GM21526 (cell line): Measurements from ENCODE around the gene HYAL3.

Source experiments
- ATAC-seq: cut with Tn5 transposase; IDR thresholded peaks from one replicate; pipeline ENCODE4 v1.9.1; 2021; ENCODE audit warnings: moderate library complexity; ENCODE audit not compliant: unreplicated experiment, low FRiP score

HYAL3 gene

GRCh38 chr3:50331364-50331907 lies 32.2 kb upstream of the HYAL3 start:
- ATAC-seq, result no peak

DNA sequence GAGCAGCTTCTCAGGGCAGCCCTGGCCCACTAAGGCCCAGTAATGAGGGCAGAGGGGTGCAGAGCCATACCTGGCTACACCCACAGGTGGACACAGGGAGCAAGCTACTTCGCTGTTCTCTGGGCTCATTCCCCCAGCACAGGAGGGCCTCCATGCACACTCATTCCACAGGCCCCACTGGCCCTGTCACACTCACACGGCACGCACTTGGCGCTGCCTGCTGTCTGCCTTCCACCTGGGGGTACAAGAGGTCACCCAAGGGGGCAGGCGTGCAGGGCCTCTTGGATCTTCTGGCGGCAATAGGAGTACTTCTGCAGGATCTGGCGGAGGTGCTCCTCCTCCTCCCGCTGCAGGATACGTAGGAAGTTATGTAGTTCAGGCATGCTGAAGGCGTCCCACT lies 31.1 kb upstream of the HYAL3 start:
- no peak for ATAC-seq

- ATAC-seq, result peak; percentile 62
These were observed 28.9 kb upstream of the HYAL3 start, which contains the start of gene TUSC2 for GRCh38 chr3:50327943-50328691. TUSC2 (minus strand) TSS chr3:50328223; CDS start chr3:50328099, 124 bp downstream.

- no peak for ATAC-seq
These were observed 27.9 kb upstream of the HYAL3 start for GRCh38 chr3:50327129-50327528.

DNA sequence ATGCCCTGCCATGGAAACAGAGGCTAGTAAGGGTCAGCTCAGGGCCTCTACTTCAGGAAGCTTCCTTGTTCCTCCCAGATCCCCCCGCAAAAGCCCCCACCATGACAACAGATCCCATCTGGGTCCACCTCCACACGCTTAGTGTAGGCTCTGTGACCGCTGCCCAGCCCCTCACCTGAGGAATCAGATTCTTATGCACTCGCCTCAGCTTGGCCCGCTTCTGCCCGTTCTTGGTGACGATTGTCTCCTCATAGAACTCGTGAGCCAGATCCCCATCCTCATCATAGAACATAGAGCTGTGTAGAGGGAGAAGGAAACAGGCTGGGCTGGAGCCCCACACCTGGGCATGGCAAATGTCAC lies 27.0 kb upstream of the HYAL3 start:
- ATAC-seq, result no peak

DNA sequence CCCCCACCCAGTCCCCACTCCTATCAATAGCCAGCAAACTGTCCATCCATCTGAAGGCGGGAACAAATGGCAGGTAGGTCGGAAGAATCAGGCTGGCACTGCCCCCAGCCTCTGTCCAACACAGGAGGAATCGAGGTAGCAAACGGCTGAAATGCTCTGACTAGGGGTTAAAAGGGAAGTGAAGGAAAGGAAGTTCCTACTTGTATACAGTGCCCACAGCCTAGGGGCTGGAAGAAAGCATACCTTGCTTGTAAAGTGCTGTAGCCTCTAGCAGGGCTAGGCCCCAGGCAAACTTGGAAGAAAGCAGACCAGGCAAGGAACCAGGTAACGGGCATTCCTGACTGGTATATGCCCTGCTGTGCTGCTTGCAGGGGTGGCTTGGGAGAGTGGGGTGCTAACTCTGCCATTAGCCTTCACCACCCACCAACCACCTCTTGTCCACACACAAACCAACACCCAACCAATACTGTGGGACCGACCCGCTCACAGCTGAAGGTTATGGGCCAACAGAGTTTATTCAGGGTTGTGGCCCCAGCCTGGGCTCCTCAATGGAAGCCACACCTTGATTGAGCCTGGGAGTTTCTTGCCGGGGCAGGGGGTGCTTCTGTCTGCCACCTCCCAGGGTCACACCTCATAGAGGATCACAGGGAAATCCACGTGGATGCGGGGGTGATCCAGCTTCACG lies 26.4 kb upstream of the HYAL3 start:
- no peak for ATAC-seq

GRCh38 chr3:50325113-50325480 lies 25.9 kb upstream of the HYAL3 start:
- ATAC-seq, result no peak

DNA sequence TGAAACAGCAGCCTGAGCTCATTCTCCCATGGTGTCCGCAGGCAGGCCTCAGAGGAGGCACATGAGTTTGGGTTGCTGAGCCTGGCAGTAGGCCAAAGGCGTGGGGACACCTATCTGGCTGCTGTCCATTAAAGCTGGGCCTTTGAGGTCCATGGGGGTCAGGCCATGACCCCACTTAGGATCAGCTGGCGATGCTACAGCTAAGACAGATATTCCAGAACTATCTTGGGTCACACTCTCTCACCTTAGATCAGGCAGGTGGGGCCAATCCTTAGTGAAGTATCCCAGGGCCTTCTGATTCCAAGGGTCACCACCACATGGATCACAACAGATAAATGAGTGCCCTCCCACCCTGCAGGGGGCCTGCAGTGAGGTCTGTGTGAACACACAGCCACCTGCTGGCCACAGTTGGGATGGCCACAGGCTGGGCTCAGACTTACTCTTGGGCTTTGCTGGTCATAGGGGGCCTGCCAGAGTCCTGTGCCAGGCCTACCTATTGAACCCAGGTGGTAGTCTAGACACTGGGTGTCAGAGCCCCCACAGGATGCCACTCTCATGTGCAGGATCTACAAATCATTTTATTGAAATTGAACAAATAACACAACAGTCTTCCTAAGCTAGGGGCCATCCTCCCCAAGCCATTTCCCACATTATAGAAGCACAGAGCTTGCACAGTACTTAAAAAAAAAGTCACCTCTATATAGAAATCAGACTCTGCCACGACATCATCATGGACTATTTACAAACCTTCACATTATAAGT lies 25.3 kb upstream of the HYAL3 start:
- ATAC-seq, result no peak

GRCh38 chr3:50323614-50324199 lies 24.5 kb upstream of the HYAL3 start:
- ATAC-seq, result no peak

GRCh38 chr3:50323092-50323600 lies 23.9 kb upstream of the HYAL3 start:
- ATAC-seq, result no peak

GRCh38 chr3:50322386-50323091 lies 23.3 kb upstream of the HYAL3 start, which contains the start of gene HYAL2:
HYAL2 (minus strand) TSS chr3:50322745; CDS start chr3:50320489, 2,256 bp downstream.
- ATAC-seq, result no peak

GRCh38 chr3:50322115-50322385 lies 22.8 kb upstream of the HYAL3 start:
- ATAC-seq, result no peak

DNA sequence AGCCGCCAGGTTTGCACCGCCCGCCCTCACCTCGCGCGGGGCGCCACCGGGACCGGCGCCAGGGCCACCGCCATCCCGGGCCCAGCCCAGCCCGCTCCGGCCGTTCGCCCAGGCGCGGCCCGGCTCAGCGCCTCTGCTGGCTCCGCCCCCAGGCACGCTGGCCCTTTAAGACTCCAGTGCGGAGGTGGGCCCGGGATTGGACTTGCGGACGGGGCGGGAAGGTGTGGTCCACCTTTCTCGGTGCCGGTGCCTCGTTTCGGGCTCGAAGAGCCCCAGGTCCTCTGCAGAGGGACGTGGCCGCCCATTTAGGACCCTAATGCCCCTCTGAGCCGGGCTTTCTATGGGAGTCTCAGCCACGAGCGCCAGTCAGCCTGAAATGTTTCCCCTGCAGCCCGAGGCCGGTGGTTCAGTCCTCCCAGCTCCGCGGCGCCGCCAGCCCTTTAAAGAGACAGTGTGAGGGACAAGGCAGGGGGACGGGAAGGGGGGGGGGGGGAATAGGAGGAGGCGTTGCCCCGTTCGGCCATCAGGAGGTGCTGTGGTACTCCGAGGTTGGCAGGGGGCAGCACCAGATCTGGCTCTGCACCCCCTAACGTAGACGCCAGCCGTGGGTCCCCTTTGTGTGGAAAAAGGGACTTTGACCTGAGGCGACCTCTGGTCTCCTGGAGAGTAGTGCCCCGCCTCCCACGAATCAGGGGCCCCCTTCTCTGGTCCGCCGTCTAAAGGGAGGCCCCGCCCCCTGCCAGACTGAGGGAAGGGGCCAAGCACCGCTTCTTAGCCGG lies 22.3 kb upstream of the HYAL3 start:
- ATAC-seq, result peak; percentile 61

GRCh38 chr3:50320853-50321335 lies 21.7 kb upstream of the HYAL3 start:
- ATAC-seq, result peak; percentile 41

DNA sequence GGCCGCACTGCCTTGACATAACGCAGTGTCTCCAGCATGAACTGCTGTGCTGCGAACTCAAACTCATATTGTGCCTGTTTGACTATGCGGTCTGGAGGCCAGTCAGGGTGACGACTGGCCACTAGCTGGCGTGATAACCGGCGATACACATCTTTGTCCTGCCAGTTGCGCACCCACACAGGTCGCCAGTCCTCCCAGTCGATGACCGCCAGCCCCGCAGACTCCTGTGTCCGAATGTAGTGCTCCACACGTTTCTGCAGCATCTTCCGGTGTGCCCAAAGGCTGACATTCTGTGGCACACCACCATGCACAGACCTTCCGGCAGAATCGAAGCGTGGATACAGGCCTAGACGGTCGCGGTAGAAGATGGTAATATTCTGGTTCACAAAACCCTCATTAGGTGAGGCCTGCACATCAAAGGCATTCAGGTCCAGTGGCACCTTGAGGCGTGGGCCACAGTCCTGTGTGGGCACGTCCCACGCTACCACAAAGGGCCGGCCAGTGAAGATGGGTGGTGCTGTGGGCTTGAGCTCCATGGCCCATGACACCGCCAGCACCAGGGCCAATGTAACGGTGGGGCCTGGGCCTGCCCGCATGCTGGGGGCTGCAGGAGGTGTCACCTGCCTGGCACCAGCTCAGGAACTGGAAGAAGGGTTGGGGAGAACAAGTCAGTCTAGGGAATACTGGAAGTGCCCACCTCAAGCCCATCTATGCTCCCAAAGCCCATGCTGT lies 20.9 kb upstream of the HYAL3 start:
- ATAC-seq, result no peak

DNA sequence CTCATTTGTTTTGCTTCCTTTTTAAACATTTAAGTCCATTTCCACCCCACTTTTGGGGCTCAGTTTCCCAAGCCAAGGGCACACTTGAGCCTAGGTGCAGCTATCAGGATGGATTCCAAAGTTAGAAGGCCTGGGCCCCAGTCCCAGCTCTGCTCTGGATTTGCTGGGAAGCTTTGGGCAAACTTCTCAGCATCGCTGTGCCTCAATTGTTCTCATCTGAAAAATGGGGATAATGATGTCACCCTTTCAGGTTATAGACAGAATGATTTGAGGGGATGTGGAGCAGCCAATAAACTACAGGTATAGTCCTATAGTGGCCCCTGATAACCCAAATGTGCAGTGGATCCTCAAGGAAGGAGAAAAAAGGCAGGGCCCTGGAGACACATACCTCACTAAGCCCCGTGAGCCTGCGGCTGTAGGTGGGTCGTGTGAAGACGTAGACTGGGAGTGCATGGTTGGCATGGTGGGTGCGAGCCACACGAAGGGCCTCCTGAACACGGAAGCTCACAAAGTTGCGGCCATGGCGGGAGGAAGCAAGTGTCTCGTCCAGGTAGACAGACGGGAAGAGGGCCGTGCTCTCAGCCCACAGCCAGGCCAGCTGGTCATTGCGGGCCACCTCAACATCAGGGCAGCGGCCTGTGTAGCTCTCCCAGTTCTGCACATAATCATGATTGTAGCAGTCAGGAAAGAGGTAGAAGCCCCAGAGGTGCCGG lies 20.1 kb upstream of the HYAL3 start:
- ATAC-seq, result no peak

DNA sequence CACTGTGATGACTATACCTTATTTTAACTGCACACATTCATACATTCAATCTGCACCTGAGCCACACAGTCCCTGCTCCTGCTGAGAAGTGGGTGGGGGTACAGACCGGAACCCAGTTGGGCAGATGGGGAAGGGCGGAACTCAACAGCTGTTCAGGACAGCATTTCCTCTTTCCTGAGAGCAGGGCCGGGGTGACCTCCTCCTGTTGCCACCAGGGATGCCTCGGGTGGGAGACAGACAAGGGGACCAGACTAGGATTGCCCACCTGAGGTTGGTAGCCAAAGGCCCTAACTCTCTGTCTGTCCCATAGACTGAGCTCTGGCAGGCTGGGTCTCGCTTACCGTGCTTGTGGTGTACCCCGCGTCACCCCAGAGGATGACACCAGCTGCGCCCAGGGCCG lies 19.4 kb upstream of the HYAL3 start:
- no peak for ATAC-seq

- ATAC-seq, result no peak
These were observed 19.0 kb upstream of the HYAL3 start for GRCh38 chr3:50318163-50318562.
